Measurements from ENCODE around the gene EPB41L3.
A peak's percentile ranks its signal among the peaks of the same experiment; 100 is the strongest.
"Not testable (repeated sequence)": the region's sequence is repeated elsewhere in the genome, so short reads cannot be mapped to it uniquely, and the experiment has no call there.

Gene EPB41L3

GRCh38 chr18:5530629-5531178 is 13.1 kb downstream of the EPB41L3 start:
- no peak for DNase-seq

GRCh38 chr18:5529471-5529870 is 14.3 kb downstream of the EPB41L3 start:
- no peak for DNase-seq

- DNase-seq, result no peak
Observed at GRCh38 chr18:5527603-5528002, 16.2 kb downstream of the EPB41L3 start.

GRCh38 chr18:5524660-5525059 is 19.1 kb downstream of the EPB41L3 start:
- DNase-seq, result no peak

- DNase-seq, result no peak
Observed at GRCh38 chr18:5521000-5521399, 22.8 kb downstream of the EPB41L3 start.

- no peak for DNase-seq
Observed at GRCh38 chr18:5520464-5520863, 23.3 kb downstream of the EPB41L3 start.

- no peak for DNase-seq
Observed at GRCh38 chr18:5519448-5520298, 24.1 kb downstream of the EPB41L3 start.

- DNase-seq, result no peak
Observed at GRCh38 chr18:5518899-5519371, 24.9 kb downstream of the EPB41L3 start.

- DNase-seq, result no peak
Observed at GRCh38 chr18:5518179-5518770, 25.5 kb downstream of the EPB41L3 start.

- no peak for DNase-seq
Observed at GRCh38 chr18:5516841-5517240, 27.0 kb downstream of the EPB41L3 start.

- DNase-seq, result peak; percentile 59
Observed at GRCh38 chr18:5515011-5515784, 28.6 kb downstream of the EPB41L3 start.

- no peak for DNase-seq
Observed at GRCh38 chr18:5513947-5514346, 29.9 kb downstream of the EPB41L3 start.

- no peak for DNase-seq
Observed at GRCh38 chr18:5512176-5512575, 31.6 kb downstream of the EPB41L3 start.

GRCh38 chr18:5511541-5511940 is 32.3 kb downstream of the EPB41L3 start:
- not testable (repeated sequence) for DNase-seq

- no peak for DNase-seq
Observed at GRCh38 chr18:5510135-5510846, 33.5 kb downstream of the EPB41L3 start.

GRCh38 chr18:5508821-5509220 is 35.0 kb downstream of the EPB41L3 start:
- no peak for DNase-seq

- no peak for DNase-seq
Observed at GRCh38 chr18:5507756-5508155, 36.0 kb downstream of the EPB41L3 start.

GRCh38 chr18:5506174-5506573 is 37.6 kb downstream of the EPB41L3 start:
- DNase-seq, result no peak

GRCh38 chr18:5503740-5504139 is 40.1 kb downstream of the EPB41L3 start:
- no peak for DNase-seq

GRCh38 chr18:5500158-5500939 is 43.4 kb downstream of the EPB41L3 start:
- DNase-seq, result no peak

- no peak for DNase-seq
Observed at GRCh38 chr18:5498452-5498851, 45.3 kb downstream of the EPB41L3 start.

GRCh38 chr18:5496305-5496704 is 47.5 kb downstream of the EPB41L3 start:
- DNase-seq, result no peak
